GM12878 (cell line): ENCODE measurements around the gene ERAL1. TPM values are rescaled to one million over a fixed set of nuclear protein-coding genes. Genes with fewer than 3 reads are reported as not detected.

Source experiments
- ATF3 ChIP-seq: IDR thresholded peaks from 2 replicates; pipeline ENCODE4 v1.6.1; 2011; ENCODE audit warnings: low read depth, mild to moderate bottlenecking, low read length, moderate library complexity, borderline replicate concordance; ENCODE audit errors: extremely low read depth
- BCLAF1 ChIP-seq: fragments of 450-650 bp; IDR thresholded peaks from 2 replicates; pipeline ENCODE4 v1.6.1; 2017; ENCODE audit warnings: antibody characterized with exemption, mild to moderate bottlenecking, moderate library complexity
- CHD2 ChIP-seq: IDR thresholded peaks from 2 replicates; pipeline ENCODE4 v1.6.1; 2011; ENCODE audit warnings: low read depth, low read length, improper control_type of control experiment, borderline replicate concordance
- CUX1 ChIP-seq: IDR thresholded peaks from 2 replicates; pipeline ENCODE4 v1.6.1; 2012; ENCODE audit warnings: improper control_type of control experiment, low read depth, low read length; ENCODE audit not compliant: insufficient replicate concordance
- EP300 ChIP-seq, 2 experiments: fragments of 150-350 bp in 1 of 2; IDR thresholded peaks; 2 replicates each; pipeline ENCODE4 v1.6.1; 2011 to 2012; ENCODE audit warnings: low read depth in 2 of 2, low read length in 2 of 2, borderline replicate concordance in 1 of 2, improper control_type of control experiment in 1 of 2, inconsistent platforms in 1 of 2; ENCODE audit not compliant: control insufficient read depth in 1 of 2
- GABPA ChIP-seq: IDR thresholded peaks from 2 replicates; pipeline ENCODE4 v1.6.1; 2014; ENCODE audit warnings: antibody characterized with exemption, low read depth, mild to moderate bottlenecking, inconsistent platforms
- HDAC2 ChIP-seq: fragments of 200-600 bp; sonication (generic); IDR thresholded peaks from 2 replicates; pipeline ENCODE4 v1.6.1; 2017
- KLF5 ChIP-seq: fragments of 450-650 bp; IDR thresholded peaks from 2 replicates; pipeline ENCODE4 v1.6.1; 2014; ENCODE audit warnings: mild to moderate bottlenecking; ENCODE audit not compliant: partially characterized antibody
- MTA2 ChIP-seq: fragments of 450-650 bp; IDR thresholded peaks from 2 replicates; pipeline ENCODE4 v1.6.1; 2016; ENCODE audit warnings: low read depth, mild to moderate bottlenecking, moderate library complexity
- MYC ChIP-seq: IDR thresholded peaks from 2 replicates; pipeline ENCODE4 v1.6.1; 2011; ENCODE audit warnings: mild to moderate bottlenecking, low read length, moderate library complexity, inconsistent platforms; ENCODE audit not compliant: insufficient read depth, insufficient replicate concordance, insufficient read length, severe bottlenecking
- POU2F2 ChIP-seq: IDR thresholded peaks from 3 replicates; pipeline ENCODE4 v1.6.1; 2011; ENCODE audit warnings: low read depth, mild to moderate bottlenecking, low read length, borderline replicate concordance
- SMAD1 ChIP-seq: fragments of 450-650 bp; IDR thresholded peaks from 2 replicates; pipeline ENCODE4 v1.6.1; 2018; ENCODE audit warnings: mild to moderate bottlenecking, low read depth; ENCODE audit not compliant: partially characterized antibody
- SMARCA5 ChIP-seq: fragments of 450-650 bp; IDR thresholded peaks from 2 replicates; pipeline ENCODE4 v1.6.1; 2017; ENCODE audit warnings: mild to moderate bottlenecking
- SUPT20H ChIP-seq: IDR thresholded peaks from 2 replicates; pipeline ENCODE4 v1.6.1; 2011; ENCODE audit warnings: low read depth, mild to moderate bottlenecking, low read length, moderate library complexity, borderline replicate concordance; ENCODE audit not compliant: control insufficient read depth
- TBL1XR1 ChIP-seq: IDR thresholded peaks from 2 replicates; pipeline ENCODE4 v1.6.1; 2012; ENCODE audit warnings: low read depth, low read length, improper control_type of control experiment
- ZNF687 ChIP-seq: fragments of 450-650 bp; IDR thresholded peaks from 2 replicates; pipeline ENCODE4 v1.6.1; 2017; ENCODE audit warnings: mild to moderate bottlenecking, moderate library complexity
- polyA plus RNA-seq, 11 experiments: library from polyadenylated mRNA; depleted of rRNA in 4 of 11; unstranded in 6 of 11; stranded (reverse) in 5 of 11; fragments of >200 nt; fragmentation: Nextera tagmentation in 4 of 11; fragmentation: Illumina TruSeq in 1 of 11; extraction: Ambion mirVana in 4 of 11; extraction: Trizol in 1 of 11; gene quantifications; 1 replicate in 1 of 11; 2 replicates in 10 of 11; pipeline versions ENCODE4 v1.2.1 to v1.2.3, GENCODE V29; 2011 to 2016; ENCODE audit warnings: inconsistent platforms in 2 of 11, missing spikeins in 2 of 11, low read depth in 1 of 11
- total RNA-seq, 4 experiments: library from RNA; depleted of rRNA in 3 of 4; stranded (reverse); fragments of >200 nt in 3 of 4; fragmentation: Illumina TruSeq in 1 of 4; extraction: Trizol in 1 of 4; gene quantifications; 2 replicates each; pipeline versions ENCODE4 v1.2.1 to v1.2.3, GENCODE V29; 2013 to 2021

The ERAL1 gene
- total and polyA plus RNA-seq, 10 of the 15 experiments (the other 5 are each of a cell fraction or from before 2014, with no cell fraction given): 27.7 to 175 (median 104) TPM

- TF ChIP-seq BCLAF1: no peak
- TF ChIP-seq CHD2: no peak
- TF ChIP-seq SMAD1: no peak
- no peak for TF ChIP-seq TBL1XR1
- no peak for TF ChIP-seq HDAC2
- TF ChIP-seq SUPT20H: no peak
- no peak for TF ChIP-seq EP300 (IDR thresholded peaks at IDR 0.05; ENCODE audit: borderline replicate concordance in 1 of 2, control insufficient read depth in 1 of 2, low read depth in 2 of 2, low read length in 2 of 2)
- TF ChIP-seq MTA2: peak; percentile 52
- no peak for TF ChIP-seq KLF5
- no peak for TF ChIP-seq ZNF687
- TF ChIP-seq GABPA: no peak
- no peak for TF ChIP-seq POU2F2
- TF ChIP-seq SMARCA5: no peak
- no peak for TF ChIP-seq ATF3
- no peak for TF ChIP-seq CUX1
- TF ChIP-seq MYC: no peak
These were observed 33.2 kb downstream of the ERAL1 start (continued) for GRCh38 chr17:28887871-28888471.
